Measurements from ENCODE around the gene PIAS4.
A peak's percentile ranks its signal among the peaks of the same experiment; 100 is the strongest.
"Not testable (repeated sequence)": the region's sequence is repeated elsewhere in the genome, so short reads cannot be mapped to it uniquely, and the experiment has no call there.

PIAS4 gene, protein sequence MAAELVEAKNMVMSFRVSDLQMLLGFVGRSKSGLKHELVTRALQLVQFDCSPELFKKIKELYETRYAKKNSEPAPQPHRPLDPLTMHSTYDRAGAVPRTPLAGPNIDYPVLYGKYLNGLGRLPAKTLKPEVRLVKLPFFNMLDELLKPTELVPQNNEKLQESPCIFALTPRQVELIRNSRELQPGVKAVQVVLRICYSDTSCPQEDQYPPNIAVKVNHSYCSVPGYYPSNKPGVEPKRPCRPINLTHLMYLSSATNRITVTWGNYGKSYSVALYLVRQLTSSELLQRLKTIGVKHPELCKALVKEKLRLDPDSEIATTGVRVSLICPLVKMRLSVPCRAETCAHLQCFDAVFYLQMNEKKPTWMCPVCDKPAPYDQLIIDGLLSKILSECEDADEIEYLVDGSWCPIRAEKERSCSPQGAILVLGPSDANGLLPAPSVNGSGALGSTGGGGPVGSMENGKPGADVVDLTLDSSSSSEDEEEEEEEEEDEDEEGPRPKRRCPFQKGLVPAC

DNA sequence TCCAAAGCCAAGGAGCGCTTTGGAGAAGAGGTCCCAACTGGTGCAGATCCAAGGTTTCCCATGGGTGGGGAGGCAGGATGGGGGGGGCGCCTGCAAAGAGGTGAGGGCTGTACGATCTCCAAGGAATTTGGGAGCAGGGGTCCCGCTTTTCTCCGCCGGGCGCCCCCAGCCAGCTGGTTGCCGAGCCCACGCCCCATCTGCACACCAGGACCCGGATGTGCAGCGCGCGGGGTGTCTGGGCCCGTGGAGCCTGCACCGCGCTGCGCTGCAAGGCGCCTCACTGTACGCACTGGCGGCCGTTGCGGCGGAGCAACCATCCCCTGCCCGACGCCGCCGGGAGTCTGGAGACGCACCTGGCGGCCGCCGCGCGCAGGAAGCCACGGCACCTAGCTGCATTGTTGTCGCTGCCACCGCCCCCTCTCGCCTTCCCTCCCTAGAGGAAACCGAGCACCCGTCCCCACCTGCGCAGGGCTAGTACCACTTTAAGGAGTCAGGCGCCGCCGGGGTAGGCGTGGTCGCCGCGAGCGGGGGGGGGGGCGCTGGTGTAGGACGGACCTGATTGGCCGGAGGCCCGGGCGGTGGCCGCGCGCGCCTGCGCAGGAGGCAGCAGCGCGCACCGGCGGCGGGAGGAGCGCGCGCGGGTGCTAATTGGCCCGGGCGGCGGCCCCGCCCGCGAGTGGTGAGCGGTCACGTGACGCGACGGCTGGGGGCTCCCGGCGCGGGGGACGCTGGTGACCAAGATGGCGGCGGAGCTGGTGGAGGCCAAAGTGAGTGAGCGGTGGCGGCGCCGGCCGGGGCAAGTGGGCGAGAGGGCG, at the start of gene PIAS4:
PIAS4 (plus strand) TSS at position 716 of the 815 bp plus-strand sequence; CDS start at position 741, 25 bp downstream.
- DNase-seq (ENCODE audit: low read depth), result peak; percentile 87

DNA sequence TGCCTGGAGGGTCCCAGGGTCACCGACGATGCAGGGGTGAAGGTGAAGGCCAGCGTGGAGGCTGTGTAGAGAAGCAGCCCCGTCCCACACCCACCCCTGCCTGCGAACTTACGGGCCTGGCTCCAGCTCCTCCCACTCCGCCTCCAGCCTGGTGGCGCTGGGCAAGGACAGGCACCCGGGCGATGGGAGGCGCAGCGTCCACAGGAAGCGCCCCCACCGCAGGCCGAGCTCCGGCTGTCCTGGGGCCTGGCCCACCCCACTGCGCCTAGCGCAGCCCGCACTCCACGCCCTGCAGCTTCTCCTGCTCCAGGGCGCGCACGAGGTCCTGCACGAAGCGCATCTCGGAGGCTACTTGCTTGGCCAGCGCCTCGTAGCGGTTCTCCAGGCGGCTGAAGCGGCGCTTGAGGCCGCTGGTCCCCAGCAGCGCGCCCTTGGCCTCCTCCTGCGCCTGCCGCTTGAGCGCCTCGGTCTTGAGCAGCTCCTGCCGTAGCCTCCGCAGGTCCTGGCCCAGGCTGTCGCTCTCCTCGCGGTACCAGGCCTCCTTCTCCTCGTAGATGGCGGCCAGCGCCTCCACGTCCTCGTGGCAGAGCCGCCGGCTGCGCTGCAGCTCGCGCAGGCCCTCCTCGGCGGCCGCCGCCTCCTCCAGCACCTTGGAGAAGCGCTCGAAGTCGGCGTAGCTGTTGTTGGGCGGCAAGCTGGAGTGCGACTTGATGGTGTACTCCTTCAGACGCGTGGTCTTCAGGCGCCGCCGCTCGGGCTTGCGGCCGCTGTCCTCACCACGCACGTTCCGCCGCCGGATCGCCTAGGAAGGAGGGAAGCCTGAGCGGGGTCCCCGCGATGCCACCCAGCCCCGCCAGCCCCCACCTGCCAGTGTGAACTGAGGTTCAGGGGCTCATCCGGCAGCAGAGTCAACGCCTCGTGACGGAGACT, 48.4 kb upstream of the PIAS4 start:
- DNase-seq (ENCODE audit: low read depth), result no peak

DNA sequence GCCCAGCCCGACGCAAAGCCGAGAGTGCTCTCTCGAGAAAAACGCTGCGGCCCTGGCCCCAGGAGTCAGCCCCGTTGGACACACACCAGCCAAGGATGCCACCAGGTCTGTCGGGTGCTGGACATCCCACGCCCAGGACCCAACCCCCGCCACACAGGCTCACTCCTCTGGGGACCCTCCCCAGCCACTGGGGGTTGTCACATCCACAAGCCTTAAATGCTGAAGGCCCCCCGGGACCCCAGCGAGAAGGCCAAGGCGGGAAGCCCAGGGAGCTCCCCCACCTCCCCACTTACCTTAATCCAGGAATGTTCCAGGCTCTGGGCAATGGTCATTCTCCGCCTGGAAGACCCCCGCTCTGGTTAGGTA, 47.8 kb upstream of the PIAS4 start:
- DNase-seq (ENCODE audit: low read depth), result no peak

DNA sequence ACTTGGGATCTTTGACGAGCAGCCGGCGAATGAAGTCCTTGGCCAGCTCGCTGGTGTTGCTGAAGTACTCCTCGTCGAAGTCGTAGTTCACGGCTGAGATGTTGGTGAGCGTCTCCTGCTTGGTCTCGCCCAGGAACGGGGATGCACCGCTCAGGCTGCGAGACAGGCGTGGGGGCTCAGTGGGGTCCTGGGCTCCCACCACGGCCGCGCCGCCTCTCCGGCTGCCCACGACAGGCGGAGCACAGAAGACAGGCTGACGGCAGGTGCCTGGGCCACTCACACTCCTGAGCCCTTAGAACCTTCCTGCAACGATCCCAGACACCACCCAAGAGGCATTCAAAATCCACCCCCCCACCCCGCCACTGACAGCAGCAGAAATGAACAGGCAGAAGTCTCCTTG, 46.5 kb upstream of the PIAS4 start:
- no peak for DNase-seq (ENCODE audit: low read depth)

DNA sequence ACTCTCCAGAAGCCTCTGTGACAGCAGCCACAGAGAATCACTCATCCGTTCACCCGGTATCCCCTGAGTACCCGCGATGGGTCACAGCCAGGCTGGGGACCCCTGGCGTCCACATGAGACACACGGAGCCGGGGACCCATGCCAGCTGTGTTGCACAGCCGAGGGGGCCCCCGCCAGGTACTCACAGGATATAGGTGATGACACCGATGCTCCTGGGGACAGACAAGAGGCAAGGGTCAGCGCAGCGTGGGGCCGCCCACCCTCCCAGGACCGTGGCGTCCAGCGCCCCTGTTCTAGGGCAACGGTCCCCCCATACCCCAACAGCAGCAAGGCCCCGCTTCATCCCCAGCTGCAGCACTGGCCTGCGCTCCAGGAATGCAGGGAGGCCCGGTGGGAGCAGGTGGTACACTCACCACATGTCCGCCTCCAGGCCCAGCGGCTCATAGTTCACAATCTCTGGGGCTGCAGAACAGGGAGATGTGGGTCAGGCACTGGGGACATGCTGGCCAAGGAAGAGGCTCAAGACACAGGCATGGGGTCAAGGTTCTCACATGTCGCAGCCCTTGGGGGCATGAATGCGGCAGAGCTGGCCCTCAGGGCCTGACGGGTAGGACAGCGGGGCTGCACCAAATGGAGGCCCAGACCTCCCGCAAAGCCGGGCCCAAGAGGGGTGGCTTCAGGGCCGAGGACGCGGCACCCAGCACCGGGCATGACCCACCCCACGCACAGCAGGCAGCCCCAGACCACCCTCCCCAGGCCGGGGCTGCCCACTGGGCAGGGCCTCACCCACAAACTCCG, 43.9 kb upstream of the PIAS4 start:
- DNase-seq (ENCODE audit: low read depth), result no peak

DNA sequence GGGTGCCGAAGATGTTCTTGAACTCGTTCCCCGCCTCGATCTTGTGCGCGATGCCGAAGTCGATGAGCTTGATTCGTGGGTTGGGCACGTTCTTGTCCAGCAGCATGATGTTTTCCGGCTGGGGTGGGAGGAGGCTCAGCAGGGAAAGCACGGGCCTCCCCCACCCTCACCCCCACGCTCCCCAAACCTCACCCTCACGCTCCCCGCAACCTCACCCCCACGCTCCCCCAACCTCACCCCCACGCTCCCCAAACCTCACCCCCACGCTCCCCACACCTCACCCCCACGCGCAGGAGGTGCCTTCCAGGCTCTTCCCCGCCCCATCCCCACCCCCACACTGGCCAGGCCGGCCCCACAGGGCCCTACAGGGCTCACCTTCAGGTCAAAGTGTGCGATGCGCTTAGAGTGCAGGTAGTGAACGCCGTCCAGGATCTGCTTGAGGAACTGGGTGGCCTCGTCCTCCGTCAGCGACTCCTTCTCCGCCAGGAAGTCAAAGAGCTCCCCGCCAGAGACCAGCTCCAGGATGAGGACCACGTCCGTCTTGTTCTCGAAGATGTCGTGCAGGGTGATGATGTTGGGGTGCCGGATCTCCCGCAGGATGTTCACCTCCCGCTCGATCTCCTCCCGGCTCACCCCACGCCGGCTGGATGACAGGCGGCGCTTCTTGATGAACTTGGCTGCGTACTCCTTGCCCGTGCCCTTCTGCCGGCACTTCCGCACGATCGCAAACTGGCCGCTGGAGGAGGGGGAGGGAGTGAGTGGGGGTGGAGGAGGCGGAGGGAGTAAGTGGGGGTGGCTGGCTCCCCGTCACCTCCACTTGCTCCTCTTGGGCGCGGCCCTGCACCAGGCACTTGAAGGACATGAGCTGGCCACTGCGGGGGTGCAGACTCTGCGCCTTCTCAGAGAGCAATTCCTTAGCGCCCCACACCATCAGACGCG, 43.0 kb upstream of the PIAS4 start:
- DNase-seq (ENCODE audit: low read depth), result no peak

DNA sequence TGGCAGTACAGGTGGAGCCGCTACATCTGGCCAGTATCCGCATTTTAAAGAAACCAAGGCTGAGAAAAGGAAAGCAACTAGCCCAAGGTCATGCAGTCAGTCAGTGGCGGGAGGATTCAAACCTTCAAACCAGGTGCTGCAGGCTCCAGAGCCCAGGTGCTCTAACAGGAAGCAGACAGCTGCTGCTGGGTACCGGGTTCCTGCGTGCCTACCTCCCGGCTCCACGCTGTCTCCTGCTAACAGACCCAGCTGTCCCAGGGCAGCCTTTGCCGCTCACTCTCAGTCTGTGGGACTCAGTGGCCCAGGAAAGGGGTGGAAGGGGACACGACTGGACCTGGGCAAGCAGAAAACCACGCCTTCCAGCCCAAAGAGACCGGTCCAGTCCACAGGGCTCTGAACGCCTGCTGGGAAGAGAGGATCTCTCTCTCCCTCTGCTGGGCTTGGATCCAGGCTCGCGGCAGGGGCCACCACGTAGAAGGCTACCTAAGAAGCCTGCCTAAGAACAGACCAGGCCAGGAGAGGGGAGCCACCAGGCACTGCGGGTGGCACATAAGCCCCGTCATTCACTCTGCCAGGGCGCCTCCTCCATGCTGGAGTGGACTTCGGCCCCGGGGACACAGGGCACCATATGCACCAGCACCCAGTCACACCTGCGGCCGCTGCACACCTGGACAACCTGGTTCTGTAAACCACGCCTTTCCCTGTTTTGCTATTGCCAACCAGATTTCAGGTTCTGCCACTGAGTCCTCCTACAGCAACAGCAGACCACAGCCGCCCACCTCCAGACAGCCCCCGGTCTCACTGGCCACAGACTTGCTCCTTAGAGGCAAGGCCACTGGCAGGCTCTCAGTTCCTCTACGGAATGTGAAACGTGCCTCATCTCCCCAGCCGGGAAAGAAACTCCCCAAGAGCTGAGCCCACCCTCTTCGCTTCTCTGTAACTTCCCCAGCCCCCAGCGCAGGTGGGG, 41.2 kb upstream of the PIAS4 start:
- DNase-seq (ENCODE audit: low read depth), result no peak

DNA sequence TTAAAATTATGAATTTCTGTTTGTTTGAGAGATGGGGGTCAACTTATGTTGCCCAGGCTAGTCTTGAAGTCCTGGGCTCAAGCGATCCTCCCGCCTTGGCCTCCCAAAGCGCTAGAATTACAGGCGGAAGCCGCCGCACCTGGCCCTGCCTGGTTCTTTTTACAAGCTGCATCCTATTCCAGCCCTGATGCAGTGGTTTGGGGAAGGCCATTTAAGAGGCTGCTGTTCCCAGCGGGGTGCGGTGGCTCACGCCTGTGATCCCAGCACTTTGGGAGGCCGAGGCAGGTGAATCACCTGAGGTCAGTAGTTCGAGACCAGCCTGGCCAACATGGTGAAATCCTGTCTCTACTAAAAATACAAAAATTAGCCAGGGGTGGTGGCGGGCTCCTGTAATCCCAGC, 39.6 kb upstream of the PIAS4 start:
- DNase-seq (ENCODE audit: low read depth), result not testable (repeated sequence)

DNA sequence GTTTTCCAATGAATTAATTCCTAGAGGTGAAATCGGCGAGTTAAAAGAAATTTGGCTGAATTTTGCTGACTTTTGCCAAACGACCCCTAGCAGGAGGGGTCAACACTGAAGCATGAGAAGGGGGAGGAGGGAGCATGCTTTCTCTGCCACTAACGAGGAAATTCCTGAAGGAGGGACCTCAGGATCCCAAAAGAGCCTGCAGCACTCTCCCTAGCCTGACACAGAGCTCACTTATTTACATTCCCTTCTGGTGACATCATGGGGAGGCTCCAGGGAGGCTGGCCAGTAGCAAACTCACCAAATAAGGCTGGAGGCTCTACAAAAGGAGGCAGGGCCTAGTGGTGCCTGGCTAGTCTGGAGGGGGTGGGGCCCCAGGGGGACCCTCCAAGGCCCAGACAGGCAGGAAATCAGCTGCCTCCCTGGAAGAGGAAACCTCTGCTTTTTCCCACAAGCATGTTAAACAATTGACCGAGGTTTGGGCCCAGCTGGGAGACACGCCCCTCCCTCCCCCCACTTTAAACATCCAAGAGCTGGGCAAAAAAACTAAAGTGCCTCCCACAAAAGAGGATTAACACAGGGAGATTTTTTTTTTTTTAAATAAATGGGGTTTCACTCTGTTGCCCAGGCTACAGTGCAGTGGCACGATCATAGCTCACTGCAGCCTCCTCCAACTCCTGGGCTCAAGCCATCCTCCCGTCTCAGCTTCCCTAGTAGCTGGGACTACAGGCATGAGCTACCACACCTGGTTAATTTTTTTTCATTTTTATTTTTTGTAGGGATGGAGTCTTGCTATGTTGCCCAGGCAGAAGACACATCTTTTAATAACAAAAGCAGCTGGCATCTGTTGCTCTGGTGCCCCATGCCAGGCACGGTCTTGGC, 38.7 kb upstream of the PIAS4 start:
- peak; percentile 99 for DNase-seq (ENCODE audit: low read depth)

DNA sequence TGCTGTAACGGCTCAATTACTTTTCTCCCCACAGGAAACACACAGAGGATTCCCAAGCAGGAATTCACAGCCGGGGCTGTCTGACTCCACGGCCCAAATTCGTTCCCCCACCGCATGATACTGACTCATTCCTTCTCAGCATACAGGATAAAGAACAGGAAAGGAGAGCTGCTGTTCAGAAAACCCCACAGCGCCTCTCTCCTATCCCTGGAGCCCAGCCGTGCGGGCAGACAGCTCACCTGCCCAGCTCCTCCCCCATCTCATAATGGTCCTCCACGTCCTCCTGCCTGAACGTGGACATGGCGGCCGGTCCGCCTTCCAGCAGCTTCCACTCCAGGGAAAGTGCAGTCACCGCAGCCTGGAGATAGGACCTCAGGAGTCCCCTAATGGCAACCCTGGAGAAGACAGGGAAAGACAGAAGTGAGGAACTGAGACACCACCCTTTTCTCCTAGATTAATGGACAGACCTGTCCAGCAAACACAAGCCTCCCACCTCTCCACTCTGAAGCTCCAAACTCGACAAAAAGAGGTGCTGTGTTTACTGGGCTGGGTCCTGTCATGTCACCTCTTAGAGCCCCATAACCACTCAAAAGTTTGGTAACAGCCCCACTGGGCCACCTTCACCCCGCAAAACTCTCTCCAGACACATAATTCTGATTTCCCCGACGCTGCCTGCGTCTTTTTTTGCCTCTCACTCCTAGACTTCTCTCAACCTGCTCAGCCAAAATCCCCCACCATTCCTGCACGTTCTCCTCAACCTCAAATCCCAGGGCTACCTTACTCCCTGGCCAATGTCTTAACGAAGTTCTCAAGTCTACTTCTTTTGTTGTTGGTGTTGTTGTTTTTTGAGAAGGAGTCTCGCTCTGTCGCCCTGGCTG, 37.9 kb upstream of the PIAS4 start:
- peak; percentile 82 for DNase-seq (ENCODE audit: low read depth)

DNA sequence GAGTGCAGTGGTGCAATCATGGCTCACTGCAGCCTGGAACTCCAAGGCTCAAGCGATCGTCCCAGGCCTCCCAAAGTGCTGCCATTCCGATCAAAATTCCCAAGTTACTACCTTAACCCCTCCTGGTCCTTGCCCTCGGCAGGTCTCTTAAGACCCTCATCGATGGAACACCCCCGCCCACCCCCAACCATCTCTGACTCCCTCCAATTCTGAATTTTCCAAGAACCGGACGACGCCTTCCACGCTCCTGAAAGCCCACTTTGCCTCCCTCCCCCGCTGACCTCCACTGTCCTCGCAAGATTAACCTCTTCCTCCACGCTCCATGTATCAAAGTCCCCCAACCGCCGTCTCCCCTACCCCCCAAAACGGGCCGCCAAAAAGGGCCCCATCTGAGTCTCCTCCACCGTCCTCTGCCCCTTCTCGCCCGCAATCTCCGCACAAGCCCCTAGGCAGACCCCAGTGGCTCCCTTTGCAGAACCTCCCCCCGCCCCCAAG, 37.2 kb upstream of the PIAS4 start:
- no peak for DNase-seq (ENCODE audit: low read depth)

DNA sequence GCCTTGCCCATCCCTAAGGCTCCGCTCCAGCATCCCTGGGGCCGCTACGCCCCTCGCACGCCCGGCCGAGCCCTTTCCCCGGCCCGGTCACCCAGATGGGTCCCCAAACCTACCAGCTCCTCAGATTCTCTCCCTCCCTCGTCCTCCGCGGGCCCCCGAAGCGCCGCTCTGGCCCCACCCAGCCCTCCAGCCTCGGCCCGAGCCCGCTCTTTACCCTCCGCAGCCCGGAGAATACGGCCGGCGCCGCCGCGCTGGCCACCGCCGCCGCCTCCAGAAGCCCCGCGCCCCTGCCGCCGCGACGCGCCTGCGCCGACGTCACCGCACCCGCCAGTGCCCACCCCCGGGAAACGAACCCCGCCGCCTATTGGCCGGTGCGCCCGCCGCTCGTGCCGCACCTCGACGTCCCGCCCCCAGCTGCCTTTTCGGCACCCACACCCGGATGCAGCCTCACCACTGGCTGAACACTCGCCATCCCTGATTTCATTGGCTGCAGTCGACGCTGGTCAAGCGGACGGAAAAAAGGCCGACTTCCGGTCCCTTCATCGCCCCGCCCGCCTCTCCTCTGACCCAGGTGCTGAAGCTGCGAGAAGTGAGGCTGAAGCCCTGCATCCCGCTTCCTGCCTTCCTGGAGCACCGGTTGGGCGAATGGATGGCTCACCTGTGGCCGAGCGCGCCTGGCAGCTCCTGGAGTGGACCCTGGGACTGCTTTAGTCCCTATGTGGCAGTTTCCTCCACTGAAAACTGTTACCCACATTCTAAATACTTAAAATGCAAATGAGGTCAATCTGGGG, 36.5 kb upstream of the PIAS4 start, which contains the start of gene DAPK3:
DAPK3 (minus strand) TSS at position 292 of the 791 bp plus-strand sequence. CDS start 1,364 bp downstream, outside the sequence.
- DNase-seq (ENCODE audit: low read depth), result peak; percentile 96

DNA sequence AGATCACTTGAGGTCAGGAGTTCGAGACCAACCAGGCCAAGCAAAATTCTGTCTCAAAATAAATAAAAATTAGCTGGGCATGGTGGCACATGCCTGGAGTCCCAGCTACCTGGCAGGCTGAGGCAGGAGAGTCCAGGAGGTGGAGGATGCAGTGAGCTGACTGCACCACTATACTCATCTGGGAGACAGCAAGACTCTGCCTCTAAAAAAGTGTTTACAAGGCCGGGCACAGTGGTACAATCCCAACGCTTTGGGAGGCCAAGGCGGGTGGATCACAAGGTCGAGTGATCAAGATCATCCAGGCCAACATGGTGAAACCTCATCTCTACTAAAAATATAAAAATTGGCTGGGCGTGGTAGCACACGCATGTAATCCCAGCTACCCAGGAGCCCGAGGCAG, 32.4 kb upstream of the PIAS4 start:
- no peak for DNase-seq (ENCODE audit: low read depth)

DNA sequence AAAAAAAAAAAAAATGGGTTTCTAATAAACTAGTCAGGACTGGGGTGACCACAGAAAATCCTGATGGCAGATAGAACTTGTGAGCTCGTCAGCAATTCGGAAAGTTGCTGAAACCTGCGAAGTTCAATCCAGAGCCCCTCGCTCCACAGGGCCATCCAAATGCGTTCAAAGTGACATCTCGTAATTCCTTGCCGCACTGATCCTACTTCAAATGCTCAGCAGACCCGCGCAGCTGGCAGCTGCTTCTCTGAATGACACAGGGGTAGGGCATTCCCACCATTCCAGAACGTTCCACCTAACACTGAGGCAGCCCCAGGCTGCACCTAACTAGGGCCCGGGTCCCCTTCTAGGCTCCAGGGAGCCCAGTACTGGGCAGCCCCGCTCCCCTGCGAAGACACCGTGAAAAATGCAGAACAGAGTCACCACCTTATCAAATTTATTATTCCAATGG, 31.9 kb upstream of the PIAS4 start:
- DNase-seq (ENCODE audit: low read depth), result no peak

DNA sequence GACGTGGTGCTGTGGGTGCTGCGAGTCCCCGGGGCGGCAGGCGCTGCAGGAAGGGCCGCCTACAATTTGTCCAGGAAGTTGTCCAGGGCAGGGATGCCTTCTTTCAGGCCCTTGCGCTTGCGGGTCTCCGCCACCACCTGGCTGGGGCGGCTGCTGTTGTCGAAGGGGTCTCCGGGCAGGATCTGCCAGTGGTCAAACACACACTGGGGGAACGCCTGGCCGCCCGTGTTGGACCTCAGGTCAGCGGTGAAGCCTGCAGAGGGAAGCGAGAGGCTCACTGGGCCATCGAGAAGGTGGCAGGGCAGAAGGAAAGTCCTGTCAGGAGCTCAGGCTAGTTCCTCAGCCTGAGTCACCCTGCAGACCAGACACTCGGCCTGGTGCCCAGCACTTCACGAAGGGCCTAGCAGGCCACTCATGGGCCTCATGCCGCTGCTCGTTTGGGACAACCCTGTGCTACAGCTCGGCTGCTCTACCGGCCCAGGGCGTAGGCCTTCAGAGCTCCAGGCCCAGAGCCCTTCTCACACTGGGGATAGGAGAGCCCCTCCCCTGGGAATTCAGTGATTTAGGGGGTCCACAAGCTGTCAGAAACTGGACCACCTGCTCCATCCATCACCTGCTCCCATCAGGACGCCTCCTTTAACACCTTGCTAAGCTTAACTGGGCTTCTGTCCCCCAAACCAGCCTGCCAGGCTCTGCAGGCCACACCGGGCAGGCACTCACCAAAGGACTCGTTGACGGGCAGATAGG, 30.9 kb upstream of the PIAS4 start:
- DNase-seq (ENCODE audit: low read depth), result no peak
